HepG2 (cell line): ENCODE results near the gene RBM12. TPM values are rescaled to one million over a fixed set of nuclear protein-coding genes. Genes with fewer than 3 reads are reported as not detected.

ENCODE experiments used
- HDAC1 ChIP-seq: sonication (generic); formaldehyde crosslinking; IDR thresholded peaks from 2 replicates; pipeline ENCODE4 v1.5.1; 2020; ENCODE audit warnings: mild to moderate bottlenecking, missing genetic modification reagents
- HDAC6 ChIP-seq: fragments of 200-600 bp; sonication (generic); IDR thresholded peaks from 2 replicates; pipeline ENCODE4 v1.7.0; 2017; ENCODE audit warnings: mild to moderate bottlenecking, antibody characterized with exemption, low read length, low read depth
- HMGA1 ChIP-seq: sonication (generic); formaldehyde crosslinking; conservative IDR thresholded peaks from 2 replicates; pipeline ENCODE4 v1.4.0; 2020; ENCODE audit warnings: missing genetic modification reagents
- HOXA5 ChIP-seq: sonication (generic); formaldehyde crosslinking; IDR thresholded peaks from 2 replicates; pipeline ENCODE4 v1.4.0; 2020; ENCODE audit warnings: missing genetic modification reagents
- IKZF5 ChIP-seq: IDR thresholded peaks from 2 replicates; pipeline ENCODE4 v1.6.1; 2018; ENCODE audit warnings: missing genetic modification reagents, mild to moderate bottlenecking, missing compliant biosample characterization
- KAT7 ChIP-seq: IDR thresholded peaks from 2 replicates; pipeline ENCODE4 v1.6.1; 2018; ENCODE audit warnings: borderline replicate concordance, missing compliant biosample characterization
- KDM5A ChIP-seq: fragments of 200-600 bp; sonication (generic); IDR thresholded peaks from 2 replicates; pipeline ENCODE4 v1.7.0; 2018; ENCODE audit warnings: antibody characterized with exemption, mild to moderate bottlenecking, low read length, borderline replicate concordance
- MED8 ChIP-seq: sonication (generic); formaldehyde crosslinking; IDR thresholded peaks from 2 replicates; pipeline ENCODE4 v1.8.1; 2023; ENCODE audit warnings: mild to moderate bottlenecking, missing genetic modification reagents; ENCODE audit not compliant: insufficient replicate concordance
- PLRG1 ChIP-seq: fragments of 450-650 bp; conservative IDR thresholded peaks from 2 replicates; pipeline ENCODE4 v1.6.1; 2016
- PRDM10 ChIP-seq: sonication (generic); formaldehyde crosslinking; IDR thresholded peaks from 2 replicates; pipeline ENCODE4 v1.4.0; 2020; ENCODE audit warnings: low read depth, missing genetic modification reagents
- RFXAP ChIP-seq: sonication (generic); formaldehyde crosslinking; IDR thresholded peaks from 2 replicates; pipeline ENCODE4 v1.4.0; 2020; ENCODE audit warnings: missing genetic modification reagents, borderline replicate concordance
- WIZ ChIP-seq: sonication (generic); formaldehyde crosslinking; IDR thresholded peaks from 2 replicates; pipeline ENCODE4 v1.5.1; 2020; ENCODE audit warnings: mild to moderate bottlenecking, missing genetic modification reagents
- ZNF142 ChIP-seq: sonication (generic); formaldehyde crosslinking; IDR thresholded peaks from 2 replicates; pipeline ENCODE4 v1.4.0; 2020; ENCODE audit warnings: missing genetic modification reagents
- ZNF337 ChIP-seq: sonication (generic); formaldehyde crosslinking; IDR thresholded peaks from 2 replicates; pipeline ENCODE4 v1.5.1; 2020; ENCODE audit warnings: missing genetic modification reagents, low read depth, mild to moderate bottlenecking, borderline replicate concordance
- ZNF512 ChIP-seq: sonication (generic); formaldehyde crosslinking; IDR thresholded peaks from 2 replicates; pipeline ENCODE4 v1.4.0; 2020; ENCODE audit warnings: mild to moderate bottlenecking, missing genetic modification reagents
- ZNF644 ChIP-seq: IDR thresholded peaks from 2 replicates; pipeline ENCODE4 v1.6.1; 2016; ENCODE audit warnings: low read depth
- polyA plus RNA-seq, 8 experiments: library from polyadenylated mRNA; depleted of rRNA in 3 of 8; stranded (reverse) in 7 of 8; unstranded in 1 of 8; fragments of >200 nt; fragmentation: Illumina TruSeq in 4 of 8; extraction: Trizol in 4 of 8; gene quantifications; 2 replicates each; pipeline versions ENCODE4 v1.2.1 to v1.2.3, GENCODE V29; 2011 to 2016; ENCODE audit warnings: low read depth in 4 of 8, missing spikeins in 1 of 8, mixed read lengths in 1 of 8; ENCODE audit not compliant: insufficient read depth in 1 of 8
- total RNA-seq, 5 experiments: library from RNA; depleted of rRNA; stranded (reverse); fragments of >200 nt; fragmentation: Illumina TruSeq; extraction: Trizol; gene quantifications; 2 replicates each; pipeline ENCODE4 v1.2.3, GENCODE V29; 2016; ENCODE audit warnings: low read depth in 1 of 5

Gene RBM12
- total and polyA plus RNA-seq, 2 of the 13 experiments (the other 11 are each of a cell fraction or from before 2014, with no cell fraction given) = 97.9 to 104 TPM

GRCh38 chr20:35617397-35618262, 47.1 kb downstream of the RBM12 start (continued):
- TF ChIP-seq HDAC6 (no peak), IKZF5 (CRISPR knock-in tag) (peak; percentile 25; the same call in 1 of the 2 replicates), MED8 (CRISPR knock-in tag) (peak; percentile 55), KDM5A (no peak), WIZ (CRISPR knock-in tag) (0 out of 2 replicates have a peak, but pooled peaks have one; percentile 62), ZNF337 (CRISPR knock-in tag) (peak; percentile 97), ZNF644 (CRISPR knock-in tag) (no peak), HDAC1 (CRISPR knock-in tag) (peak; percentile 72; the same call in 1 of the 2 replicates), HOXA5 (CRISPR knock-in tag) (no peak), ZNF512 (CRISPR knock-in tag) (no peak), HMGA1 (CRISPR knock-in tag) (no peak), ZNF142 (no peak), PRDM10 (CRISPR knock-in tag) (peak; percentile 75), PLRG1 (no peak), KAT7 (CRISPR knock-in tag) (peak; percentile 44; the same call in 1 of the 2 replicates), RFXAP (CRISPR knock-in tag) (no peak)
